Fibroblast of skin of left quadriceps (primary cell): ENCODE results near the gene PIKFYVE.
"Not testable (repeated sequence)": the region's sequence is repeated elsewhere in the genome, so short reads cannot be mapped to it uniquely, and the experiment has no call there.

Experiments used
- DNase-seq, 2 experiments: peaks; one replicate each; pipeline ENCODE4 v3.0.0-alpha.2; 2013; ENCODE audit warnings: low read depth in 2 of 2

The PIKFYVE gene, protein sequence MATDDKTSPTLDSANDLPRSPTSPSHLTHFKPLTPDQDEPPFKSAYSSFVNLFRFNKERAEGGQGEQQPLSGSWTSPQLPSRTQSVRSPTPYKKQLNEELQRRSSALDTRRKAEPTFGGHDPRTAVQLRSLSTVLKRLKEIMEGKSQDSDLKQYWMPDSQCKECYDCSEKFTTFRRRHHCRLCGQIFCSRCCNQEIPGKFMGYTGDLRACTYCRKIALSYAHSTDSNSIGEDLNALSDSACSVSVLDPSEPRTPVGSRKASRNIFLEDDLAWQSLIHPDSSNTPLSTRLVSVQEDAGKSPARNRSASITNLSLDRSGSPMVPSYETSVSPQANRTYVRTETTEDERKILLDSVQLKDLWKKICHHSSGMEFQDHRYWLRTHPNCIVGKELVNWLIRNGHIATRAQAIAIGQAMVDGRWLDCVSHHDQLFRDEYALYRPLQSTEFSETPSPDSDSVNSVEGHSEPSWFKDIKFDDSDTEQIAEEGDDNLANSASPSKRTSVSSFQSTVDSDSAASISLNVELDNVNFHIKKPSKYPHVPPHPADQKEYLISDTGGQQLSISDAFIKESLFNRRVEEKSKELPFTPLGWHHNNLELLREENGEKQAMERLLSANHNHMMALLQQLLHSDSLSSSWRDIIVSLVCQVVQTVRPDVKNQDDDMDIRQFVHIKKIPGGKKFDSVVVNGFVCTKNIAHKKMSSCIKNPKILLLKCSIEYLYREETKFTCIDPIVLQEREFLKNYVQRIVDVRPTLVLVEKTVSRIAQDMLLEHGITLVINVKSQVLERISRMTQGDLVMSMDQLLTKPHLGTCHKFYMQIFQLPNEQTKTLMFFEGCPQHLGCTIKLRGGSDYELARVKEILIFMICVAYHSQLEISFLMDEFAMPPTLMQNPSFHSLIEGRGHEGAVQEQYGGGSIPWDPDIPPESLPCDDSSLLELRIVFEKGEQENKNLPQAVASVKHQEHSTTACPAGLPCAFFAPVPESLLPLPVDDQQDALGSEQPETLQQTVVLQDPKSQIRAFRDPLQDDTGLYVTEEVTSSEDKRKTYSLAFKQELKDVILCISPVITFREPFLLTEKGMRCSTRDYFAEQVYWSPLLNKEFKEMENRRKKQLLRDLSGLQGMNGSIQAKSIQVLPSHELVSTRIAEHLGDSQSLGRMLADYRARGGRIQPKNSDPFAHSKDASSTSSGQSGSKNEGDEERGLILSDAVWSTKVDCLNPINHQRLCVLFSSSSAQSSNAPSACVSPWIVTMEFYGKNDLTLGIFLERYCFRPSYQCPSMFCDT (N-terminal part only)

DNA sequence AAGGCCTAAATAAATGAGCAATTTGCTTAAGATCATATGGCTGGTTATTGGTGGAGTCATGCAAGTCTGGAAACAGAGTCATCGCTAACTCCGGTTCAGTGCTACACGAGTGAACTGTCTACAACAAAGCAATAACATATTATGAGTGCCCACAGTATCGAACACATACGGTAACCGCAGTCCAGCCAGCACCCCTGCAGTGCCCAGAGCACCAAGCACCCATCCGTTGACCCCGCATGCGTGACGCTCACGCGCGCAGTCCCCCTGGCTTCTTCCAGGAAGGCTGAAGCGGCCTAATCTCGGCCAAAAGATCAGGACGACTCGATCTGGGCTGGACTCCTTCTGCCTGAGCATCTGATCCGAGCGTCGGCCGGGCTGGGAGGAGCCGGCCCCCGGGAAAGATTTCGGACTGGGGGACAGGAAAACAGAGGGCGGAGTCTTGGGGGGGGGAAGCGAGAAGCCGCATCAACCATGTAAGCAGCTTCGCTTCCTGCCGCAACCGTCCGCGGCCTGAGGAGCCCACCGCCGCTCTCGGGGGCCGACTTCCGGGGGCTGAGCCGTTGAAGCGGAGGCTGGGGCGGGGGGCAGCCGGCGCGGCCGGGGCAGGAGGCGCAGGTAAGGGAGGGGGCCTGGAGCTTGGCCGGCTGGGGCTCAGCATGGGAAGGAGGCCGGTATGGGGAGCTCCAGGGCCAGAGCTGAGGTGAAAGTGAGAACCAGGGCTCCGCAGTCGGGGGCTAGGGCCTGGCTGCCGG lies at the start of gene PIKFYVE:
TSS of gene PIKFYVE (plus strand) at position 455 of the 752 bp plus-strand sequence. CDS start 5,265 bp downstream, outside the sequence.
- DNase-seq = peak; percentile 95 to 96

DNA sequence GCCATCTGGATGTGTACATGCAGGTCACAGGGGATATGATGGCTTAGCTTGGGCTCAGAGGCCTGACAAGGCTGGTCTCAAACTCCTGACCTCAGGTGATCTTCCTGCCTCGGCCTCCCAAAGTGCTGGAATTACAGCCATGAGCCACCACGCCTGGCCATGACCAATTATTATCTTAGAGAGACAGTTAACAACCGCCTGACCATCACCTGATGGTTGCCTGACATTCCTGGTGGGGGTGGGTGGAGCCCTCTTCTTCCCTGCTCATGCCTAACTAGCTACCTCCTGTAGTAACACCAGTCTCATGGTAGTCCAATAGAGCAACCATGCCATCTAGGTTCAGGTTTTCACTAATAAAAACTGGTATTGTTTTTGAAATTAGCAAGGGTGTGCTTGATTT lies 44.2 kb upstream of the PIKFYVE start:
- DNase-seq = not testable (repeated sequence)

DNA sequence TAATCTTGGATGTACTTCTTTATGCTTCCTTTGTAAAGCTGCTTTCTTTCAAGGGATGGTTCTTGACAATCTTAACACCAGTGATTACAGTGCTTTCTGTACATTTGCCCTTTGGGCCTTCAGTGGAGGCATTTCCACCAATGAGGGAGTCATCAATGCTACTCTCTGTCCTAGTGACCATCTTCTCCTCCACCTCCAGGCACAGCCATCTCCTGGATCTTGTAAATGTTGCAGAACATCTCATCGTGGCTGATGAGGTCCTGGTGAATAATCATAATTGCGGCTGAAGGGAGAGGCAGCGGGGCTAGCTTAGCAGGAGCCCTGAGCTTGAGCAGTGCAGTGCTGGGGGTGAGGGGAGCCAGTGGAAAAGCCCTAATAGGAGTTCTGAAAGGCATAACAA lies 43.7 kb upstream of the PIKFYVE start:
- DNase-seq = peak; percentile 3 to 4

DNA sequence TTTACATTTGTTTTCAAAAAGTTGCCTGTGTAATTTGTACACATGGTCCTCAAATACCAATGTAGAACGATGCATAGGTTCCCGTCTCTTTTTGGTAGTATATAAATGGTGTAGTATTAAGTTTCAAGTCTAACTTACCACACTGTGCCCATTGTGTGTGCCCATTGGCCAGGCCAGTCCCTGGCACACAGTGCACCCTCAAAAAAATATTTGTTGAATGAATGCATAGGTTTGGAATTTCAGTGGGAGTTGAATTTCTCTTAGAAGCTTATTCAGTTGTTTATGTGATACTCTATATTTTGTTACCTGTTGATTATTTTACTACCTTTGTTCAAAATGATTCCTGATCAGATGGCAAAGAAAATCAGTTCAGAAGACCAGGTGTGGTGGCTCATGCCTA lies 41.3 kb upstream of the PIKFYVE start:
- DNase-seq = no peak

DNA sequence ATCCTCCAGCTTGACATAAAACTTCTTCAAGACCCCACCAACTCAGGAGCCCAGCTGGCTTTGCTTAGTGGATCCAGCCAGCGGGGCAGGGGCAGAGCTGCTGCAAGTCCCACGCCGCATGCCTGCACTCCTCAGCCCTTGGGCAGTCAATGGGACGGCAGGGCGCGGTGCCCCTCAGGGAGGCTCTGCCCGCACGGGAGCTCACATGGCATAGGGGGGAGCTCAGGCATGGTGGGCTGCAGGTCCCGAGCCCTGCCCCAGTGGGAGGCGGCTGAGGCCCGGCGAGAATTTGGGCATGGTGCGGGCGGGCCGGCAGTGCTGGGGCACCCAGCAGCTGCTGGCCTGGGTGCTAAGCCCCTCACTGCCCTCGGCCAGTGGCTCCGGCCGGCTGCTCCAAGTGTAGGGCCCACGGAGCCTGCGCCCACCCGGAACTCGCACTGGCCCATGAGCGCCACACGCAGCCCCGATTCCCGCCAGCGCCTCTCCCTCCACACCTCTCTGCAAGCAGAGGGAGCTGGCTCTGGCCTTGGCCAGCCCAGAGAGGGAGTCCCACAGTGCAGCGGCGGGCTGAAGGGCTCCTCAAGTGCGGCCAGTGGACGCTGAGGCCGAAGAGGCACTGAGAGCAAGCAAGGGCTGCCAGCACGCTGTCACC lies 38.3 kb upstream of the PIKFYVE start:
- DNase-seq = no peak

DNA sequence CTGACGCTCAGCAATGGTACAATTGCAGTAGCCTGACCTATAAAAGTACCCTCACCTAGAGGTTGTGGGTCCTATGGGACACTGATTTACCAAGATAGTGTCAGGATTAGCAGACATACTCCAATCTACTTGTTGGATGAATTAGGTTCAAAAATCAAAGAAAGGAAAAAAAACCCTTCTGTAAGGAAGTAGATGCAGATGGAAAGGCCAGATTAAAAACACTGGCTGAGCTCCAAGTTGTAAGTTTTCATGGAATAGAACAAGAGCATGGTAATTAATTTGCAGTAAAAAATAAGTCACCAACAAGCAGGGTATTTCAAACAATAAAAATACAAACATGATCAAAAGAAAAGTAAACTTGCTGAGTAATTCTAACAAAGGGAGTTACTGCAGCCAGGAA lies 37.6 kb upstream of the PIKFYVE start:
- no peak for DNase-seq

DNA sequence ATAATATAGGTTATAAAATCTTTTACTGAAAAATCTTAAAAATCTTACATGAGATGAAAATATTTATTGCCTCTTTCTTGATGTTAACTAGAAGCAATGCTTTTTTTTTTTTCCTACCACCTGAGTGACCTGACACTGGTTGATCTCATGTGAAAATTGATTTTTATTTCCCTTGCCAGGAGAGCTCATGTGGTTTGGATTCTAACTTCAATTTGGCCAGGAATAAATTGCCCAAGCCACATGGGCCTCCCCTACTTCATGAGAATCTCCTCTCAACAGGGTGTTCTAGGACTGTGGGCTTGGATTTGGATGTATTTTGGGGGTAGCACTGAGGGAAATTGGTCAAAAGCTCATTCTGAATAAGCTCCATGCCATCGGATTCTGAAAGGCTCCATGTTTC lies 31.3 kb upstream of the PIKFYVE start:
- no peak for DNase-seq

DNA sequence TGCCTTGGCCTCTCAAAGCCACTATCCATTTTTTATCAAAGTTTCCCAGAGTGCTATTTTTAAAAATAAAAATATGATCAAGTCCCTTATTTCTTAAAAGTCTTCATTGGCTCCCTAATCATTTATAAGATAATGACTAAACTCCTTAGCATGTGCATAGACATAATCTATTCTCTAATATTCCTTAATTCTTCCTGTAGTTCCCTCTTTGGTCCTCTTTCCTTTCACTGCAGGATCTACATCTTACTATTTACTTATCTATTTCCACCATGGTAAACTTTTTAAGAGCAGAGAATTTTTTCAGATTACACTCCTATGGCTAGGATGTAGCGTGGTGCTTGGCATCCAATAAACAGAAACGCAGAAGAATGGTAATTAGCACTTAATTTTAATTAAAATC lies 30.2 kb upstream of the PIKFYVE start:
- no peak for DNase-seq

DNA sequence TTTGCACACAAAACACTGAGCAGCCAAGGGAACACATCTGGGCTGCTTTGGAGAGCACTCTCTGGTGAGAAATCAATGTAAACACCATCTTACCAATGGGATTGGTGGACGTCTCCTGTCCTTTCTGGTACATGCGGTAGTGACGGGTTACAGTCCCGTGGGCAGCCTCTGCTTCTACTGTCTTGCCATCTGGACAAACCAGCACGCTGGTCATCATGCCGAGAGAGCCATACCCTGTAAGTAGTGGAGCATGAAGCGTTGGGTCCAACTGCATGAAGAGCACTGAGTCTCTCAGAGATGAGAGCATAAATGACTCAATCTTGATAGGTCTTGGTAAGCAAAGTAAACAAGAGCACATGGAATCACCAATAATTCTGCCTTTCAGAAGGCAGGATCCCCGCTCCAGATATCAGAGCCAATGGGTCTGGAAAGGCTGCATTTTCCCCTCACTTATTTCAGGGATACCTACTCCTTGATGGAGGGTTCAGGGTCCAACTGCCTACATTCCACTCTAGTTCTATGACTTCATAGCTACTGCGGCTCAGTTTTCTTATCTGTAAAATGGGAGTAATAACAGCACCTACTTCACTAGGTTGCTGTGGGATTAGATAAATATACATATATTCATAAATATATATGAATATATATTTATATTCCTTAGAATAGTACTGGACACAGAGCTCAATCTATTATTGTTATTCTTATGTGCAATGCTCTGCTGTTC lies 26.1 kb upstream of the PIKFYVE start:
- DNase-seq = no peak

DNA sequence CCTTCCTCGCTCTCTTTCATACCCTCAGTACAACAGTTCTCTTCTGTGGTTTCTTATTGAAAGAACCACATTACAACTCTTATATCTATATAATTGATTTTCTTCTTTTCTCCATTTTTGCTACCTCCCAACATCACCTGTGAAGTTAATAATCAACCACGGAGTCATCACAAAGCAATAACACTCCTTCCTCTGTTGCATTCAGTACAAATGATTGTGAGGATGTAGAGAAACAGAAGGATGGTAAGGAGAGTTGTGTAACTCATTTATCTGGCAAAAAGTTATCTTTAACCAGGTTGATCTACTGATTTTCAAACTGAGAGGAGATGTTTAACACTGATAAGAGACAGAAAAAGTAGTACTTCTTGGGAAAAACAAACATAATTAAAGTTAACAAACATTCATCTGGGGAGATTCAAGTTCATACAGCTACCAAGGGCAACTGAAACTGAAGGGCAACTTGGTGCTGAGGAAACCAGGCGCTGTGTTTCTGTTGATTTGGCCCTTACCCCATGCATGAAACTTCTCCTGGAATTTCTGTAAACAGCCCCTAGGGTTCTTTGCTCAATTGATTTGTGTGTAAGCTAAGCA lies 25.3 kb upstream of the PIKFYVE start:
- DNase-seq = no peak

DNA sequence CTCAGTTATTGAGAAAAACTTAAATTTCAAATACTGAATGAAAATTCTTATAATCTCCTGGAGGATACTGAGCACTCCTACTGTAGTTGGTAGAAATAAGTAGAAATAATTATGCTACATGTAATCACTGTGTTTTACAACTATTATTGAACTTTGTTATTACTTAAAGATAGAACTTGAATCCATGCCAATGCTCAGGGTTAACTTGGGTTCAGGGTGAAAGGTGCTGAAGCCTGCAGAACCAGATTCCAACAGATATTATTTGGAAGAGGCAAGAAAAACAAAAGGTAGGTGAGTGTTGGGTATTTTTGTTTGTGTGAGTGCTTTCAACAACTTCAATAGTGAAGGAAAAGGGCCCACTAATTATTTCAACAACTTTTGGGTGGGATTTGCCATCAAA lies 21.6 kb upstream of the PIKFYVE start:
- DNase-seq = no peak

DNA sequence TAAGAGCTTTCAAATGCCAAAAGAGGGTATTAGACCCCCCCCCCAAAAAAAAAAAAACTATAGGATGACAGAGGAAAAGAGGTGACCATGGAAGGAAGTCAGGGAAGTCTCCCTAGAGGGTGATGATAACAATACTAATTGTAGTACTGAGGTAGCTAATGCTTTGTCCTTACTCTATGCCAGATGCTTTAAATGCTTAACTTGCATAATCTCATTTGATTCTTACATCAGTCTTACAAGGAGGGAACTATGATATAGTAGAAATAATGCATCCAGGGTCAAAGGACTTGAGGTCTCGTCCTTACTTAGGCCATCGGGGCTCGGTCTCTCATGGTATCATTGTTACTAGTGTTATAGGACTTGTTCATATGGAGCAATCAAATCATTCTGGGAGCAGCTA lies 20.3 kb upstream of the PIKFYVE start:
- DNase-seq = no peak

DNA sequence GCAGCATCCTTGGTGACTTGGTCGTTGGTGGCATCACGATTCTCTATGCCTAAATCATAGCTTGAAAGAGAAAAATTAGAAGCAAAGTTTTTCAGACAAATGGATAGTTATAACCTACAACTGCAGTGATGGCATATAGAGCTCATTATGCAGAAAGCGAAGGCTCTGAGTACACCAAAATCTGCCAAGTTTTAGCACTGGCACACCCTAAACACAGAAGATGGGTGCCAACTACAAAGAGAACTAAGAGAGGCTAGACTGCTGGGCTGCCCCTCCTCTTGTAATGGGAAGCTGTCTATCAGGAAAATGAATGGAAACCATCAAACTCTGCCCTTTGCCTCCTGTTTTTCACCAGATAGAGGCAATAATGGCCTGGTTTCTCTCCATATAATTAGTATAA lies 17.5 kb upstream of the PIKFYVE start:
- DNase-seq = no peak

DNA sequence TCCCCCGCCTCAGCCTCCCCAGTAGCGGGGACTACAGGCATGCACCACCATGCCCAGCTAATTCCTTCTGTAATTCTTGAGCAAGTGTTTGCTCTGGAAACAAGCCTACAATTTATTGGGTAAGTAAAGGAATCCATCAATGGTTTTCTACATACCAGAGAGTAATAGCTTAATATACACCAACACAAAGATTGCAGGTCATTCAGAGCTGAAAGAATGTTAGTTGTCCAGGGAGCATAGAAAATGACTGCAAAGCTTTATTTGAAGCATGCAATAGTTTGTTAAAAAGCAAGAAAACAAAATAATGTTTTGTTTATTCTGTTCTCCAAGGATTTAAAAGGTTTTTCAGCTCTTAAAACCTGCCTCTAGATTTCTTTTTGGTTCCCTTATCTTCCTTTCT lies 16.8 kb upstream of the PIKFYVE start:
- DNase-seq = peak in 1 of 2 experiments; percentile 7

DNA sequence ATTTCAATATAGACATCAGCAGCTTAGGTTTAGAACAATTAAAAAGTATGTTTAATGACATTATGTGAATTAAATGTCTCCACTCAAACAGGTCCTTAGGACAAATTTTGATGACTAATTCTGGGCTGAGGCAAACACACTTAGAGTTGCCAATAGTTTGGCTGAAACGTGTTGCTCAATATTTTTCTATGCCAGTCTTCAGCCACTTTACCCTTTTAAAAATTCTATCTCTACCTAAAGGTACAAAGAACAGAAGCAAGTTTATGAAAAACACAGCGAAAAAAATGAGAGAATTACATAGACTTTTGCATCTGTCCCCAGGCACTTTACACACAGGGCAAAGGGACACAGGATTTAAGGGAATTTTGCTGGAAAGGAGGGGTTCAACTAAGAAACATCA lies 15.7 kb upstream of the PIKFYVE start:
- DNase-seq = no peak

DNA sequence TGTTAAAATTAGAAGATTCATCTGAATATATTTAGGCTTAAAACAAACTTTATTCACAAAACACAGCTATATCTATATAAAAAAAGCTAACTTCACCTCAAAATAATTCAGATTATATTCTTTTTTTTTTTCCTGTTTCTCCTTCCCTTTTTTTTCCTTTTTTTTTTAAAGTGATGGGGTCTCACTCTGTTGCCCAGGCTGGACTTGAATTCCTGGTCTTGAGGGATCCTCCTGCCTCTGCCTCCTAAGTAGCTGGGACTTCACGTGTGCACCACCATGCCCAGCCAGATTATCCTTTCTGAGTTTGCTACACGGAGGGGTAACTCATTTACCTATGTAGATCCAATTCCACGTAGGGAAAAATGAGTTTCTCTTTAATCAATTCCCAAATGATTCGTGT lies 15.0 kb upstream of the PIKFYVE start:
- DNase-seq = no peak

DNA sequence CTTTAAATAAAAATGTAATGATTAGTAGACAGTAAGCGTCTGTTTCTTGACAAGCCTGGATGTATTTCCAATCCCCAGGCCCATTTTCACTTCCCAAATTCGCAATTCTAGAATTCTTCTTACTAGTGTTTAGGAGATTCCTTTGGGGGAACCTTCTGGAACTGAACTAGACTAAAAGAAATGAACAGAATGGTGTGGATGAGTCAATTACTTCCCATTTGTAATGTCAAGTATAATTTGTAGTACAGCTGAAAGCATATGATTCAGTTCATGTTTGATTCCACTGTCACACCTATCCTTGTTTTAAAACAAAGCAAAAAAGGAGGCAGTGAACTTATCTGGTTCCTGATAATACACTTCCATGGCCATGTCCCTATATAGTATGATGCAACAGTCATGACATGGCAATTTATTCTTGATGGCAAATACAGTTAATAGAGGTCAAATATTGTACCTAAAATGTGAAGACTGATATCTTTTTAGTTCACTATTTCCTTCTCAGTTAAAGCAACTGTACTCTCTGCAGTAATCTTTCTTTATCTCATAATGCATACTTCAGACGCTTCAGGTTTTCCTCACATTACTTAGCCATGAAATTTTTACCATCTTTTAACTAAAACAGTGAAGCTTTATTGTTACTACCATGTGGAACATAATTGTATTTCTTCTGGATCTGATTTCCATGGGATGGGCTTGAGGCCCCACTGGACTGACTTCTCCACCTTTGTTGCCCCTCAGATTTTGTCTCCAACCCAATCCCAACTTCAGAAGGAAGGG lies 13.2 kb upstream of the PIKFYVE start:
- DNase-seq = no peak

DNA sequence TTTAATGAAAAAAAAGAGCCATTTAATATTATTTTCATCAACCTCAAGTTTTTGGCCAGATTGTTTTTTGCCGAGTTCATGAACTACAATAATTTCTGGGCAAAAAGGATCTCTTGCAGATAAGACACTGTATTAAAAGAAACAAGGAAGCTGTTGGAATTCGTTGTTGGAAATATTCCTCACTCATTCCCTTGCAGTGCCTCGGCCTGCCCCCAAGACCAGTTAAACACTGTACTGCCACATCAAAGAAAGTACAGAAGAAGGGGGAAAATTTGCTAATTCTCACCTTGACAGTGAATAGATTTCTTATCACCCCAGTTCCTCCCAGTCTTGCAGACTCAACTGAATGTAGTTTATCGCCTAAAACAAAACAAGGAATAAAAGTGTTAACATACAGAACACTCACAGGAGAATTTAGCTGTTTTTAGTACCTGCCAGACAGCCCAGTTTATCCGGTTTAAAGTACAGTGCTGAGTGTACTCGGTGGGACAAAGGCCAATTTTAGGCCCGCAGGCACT lies 12.4 kb upstream of the PIKFYVE start:
- no peak for DNase-seq
